Measurements from ENCODE around the gene WASF1.

- TF ChIP-seq CTCF (IDR thresholded peaks at IDR 0.05; ENCODE audit: low read depth, low read length) = no peak
- TF ChIP-seq EZH2phosphoT487 (IDR thresholded peaks at IDR 0.05; ENCODE audit: low read depth) = no peak
These were observed 12.0 kb upstream of the WASF1 start for GRCh38 chr6:110191477-110191876.
